Gastroesophageal sphincter (tissue), 4 donors: ENCODE measurements around the gene GABARAPL2. TPM values are rescaled to one million over a fixed set of nuclear protein-coding genes. Genes with fewer than 3 reads are reported as not detected.
"Not testable (repeated sequence)": the region's sequence is repeated elsewhere in the genome, so short reads cannot be mapped to it uniquely, and the experiment has no call there.

Experiments
- ATAC-seq: fragments of 150-250 bp; one replicate; pipeline ENCODE4 v1.9.1; 2016; ENCODE audit warnings: mild to moderate bottlenecking, moderate library complexity
- H3K27ac ChIP-seq, 4 donors: fragments of 200-600 bp; sonication (generic) in 3 of 4; 1 replicate in 3 of 4; 2 replicates in 1 of 4; pipeline ENCODE4 v1.5.1; 2016 to 2019
- H3K27me3 ChIP-seq: fragments of 200-600 bp; sonication (generic); one replicate; pipeline ENCODE4 v1.5.1; 2019
- H3K36me3 ChIP-seq, 2 donors: fragments of 200-600 bp; sonication (generic); one replicate each; pipeline ENCODE4 v1.5.1; 2019; ENCODE audit warnings: control low read depth in 1 of 2
- H3K4me1 ChIP-seq, 3 donors: fragments of 200-600 bp; sonication (generic); 1 replicate in 2 of 3; 2 replicates in 1 of 3; pipeline ENCODE4 v1.5.1; 2016 to 2019; ENCODE audit warnings: control low read depth in 2 of 3
- H3K4me3 ChIP-seq, 2 donors: fragments of 200-600 bp; sonication (generic); one replicate each; pipeline ENCODE4 v1.5.1; 2019; ENCODE audit warnings: mild to moderate bottlenecking in 1 of 2, moderate library complexity in 1 of 2
- H3K9me3 ChIP-seq, 3 donors: fragments of 200-600 bp; sonication (generic); one replicate each; pipeline ENCODE4 v1.5.1; 2017 to 2019; ENCODE audit warnings: control low read depth in 2 of 3
- EP300 ChIP-seq: sonication (generic); formaldehyde crosslinking; IDR thresholded peaks from one replicate; pipeline ENCODE4 v1.6.1; 2017; ENCODE audit warnings: antibody characterized with exemption, mild to moderate bottlenecking
- POLR2A ChIP-seq, 2 donors: fragments of 450-650 bp; IDR thresholded peaks; one replicate each; pipeline ENCODE4 v1.6.1; 2017; ENCODE audit warnings: antibody characterized with exemption in 2 of 2, mild to moderate bottlenecking in 2 of 2, moderate library complexity in 1 of 2
- POLR2AphosphoS5 ChIP-seq: sonication (generic); formaldehyde crosslinking; IDR thresholded peaks from one replicate; pipeline ENCODE4 v1.6.1; 2017; ENCODE audit warnings: antibody characterized with exemption
- WGBS, 2 donors: methylation state at CpG; one replicate each; pipeline ENCODE4 v1.1.5; 2018; ENCODE audit warnings: low coverage in 1 of 2; 5-methylcytosine and 5-hydroxymethylcytosine counted together
- total RNA-seq, 4 donors: library from RNA; depleted of rRNA; stranded (reverse); fragments of >200 nt; gene quantifications; one replicate each; pipeline ENCODE4 v1.1.0, GENCODE V29; 2016
- TF ChIP-seq, protein P1 (sequence below), 4 experiments: fragments of 200-600 bp in 2 of 4; fragments of 450-650 bp in 2 of 4; sonication (generic) in 1 of 4; IDR thresholded peaks; one replicate each; pipeline ENCODE4 v1.5.1; 2017 to 2019; ENCODE audit warnings: antibody characterized with exemption in 4 of 4, mild to moderate bottlenecking in 2 of 4, moderate library complexity in 2 of 4

Gene GABARAPL2
- total RNA-seq, 4 donors from 2014 or later: 87.4 to 118 (median 92.0) TPM

DNA sequence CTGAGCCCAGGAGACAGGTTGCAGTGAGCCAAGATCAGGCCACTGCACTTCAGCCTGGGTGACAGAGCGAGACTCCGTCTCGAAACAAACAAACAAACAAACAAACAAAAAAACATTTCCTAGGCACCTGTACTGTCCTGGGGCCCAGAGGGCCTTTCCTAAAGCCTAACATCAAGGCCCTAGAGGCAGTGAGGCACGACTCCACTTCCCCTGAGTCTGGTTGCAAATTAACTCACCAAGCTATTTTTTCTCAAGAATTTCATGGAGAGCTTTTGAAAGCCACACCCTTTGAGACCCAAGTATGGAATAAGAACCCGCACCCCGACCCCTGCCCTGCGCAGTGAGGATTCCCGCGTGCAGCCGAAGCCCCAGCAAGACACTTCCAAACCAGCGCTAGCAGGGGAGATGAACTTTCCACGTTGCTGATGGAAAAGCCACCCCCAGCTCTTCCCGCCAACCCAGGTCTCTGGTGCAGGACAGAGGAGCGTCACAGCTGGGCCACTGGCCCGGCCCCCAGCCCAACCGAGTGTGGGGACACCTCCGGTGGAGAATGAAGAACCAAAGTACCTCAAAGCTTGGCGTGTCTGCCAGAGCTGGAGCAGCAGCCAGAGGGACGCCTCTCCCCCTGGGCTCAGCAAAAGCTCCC is 31.5 kb upstream of the GABARAPL2 start:
- Histone ChIP-seq H3K4me1 (no peaks in the 10 kb centered on the region), H3K4me3 (no peak overlapping the region), H3K36me3 (peaks cover 0 to 3% of the 10 kb centered on the region in 2 donors), H3K27ac (no peak overlapping the region), H3K27me3 (no peaks in the 10 kb centered on the region), H3K9me3 (no peaks in the 10 kb centered on the region)
- WGBS, 2 donors: 76 to 92% methylated on average over 3 to 4 of the region's 19 CpGs
- TF ChIP-seq POLR2AphosphoS5: no peak
- TF ChIP-seq EP300: no peak
- TF ChIP-seq, protein P1, sequence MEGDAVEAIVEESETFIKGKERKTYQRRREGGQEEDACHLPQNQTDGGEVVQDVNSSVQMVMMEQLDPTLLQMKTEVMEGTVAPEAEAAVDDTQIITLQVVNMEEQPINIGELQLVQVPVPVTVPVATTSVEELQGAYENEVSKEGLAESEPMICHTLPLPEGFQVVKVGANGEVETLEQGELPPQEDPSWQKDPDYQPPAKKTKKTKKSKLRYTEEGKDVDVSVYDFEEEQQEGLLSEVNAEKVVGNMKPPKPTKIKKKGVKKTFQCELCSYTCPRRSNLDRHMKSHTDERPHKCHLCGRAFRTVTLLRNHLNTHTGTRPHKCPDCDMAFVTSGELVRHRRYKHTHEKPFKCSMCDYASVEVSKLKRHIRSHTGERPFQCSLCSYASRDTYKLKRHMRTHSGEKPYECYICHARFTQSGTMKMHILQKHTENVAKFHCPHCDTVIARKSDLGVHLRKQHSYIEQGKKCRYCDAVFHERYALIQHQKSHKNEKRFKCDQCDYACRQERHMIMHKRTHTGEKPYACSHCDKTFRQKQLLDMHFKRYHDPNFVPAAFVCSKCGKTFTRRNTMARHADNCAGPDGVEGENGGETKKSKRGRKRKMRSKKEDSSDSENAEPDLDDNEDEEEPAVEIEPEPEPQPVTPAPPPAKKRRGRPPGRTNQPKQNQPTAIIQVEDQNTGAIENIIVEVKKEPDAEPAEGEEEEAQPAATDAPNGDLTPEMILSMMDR (IDR thresholded peaks at IDR 0.05): no peak
- TF ChIP-seq POLR2A (IDR thresholded peaks at IDR 0.05): no peak
- no peak for ATAC-seq

- TF ChIP-seq EP300 (no peak), POLR2A (IDR thresholded peaks at IDR 0.05) (no peak), POLR2AphosphoS5 (no peak)
- TF ChIP-seq, protein P1 (IDR thresholded peaks at IDR 0.05): no peak
- no peaks in the 10 kb centered on the region for H3K9me3 ChIP-seq
- no peak for ATAC-seq
- H3K36me3 ChIP-seq: peaks cover 0 to 9% of the 10 kb centered on the region in 2 donors
- WGBS, 2 donors: 33 to 74% methylated on average over 3 to 12 of the region's 34 CpGs
- H3K4me1 ChIP-seq: no peaks in the 10 kb centered on the region
- H3K27ac ChIP-seq: no peak overlapping the region
- H3K27me3 ChIP-seq: no peaks in the 10 kb centered on the region
- H3K4me3 ChIP-seq: no peak overlapping the region
Measured at GRCh38 chr16:75535211-75535843, 30.9 kb upstream of the GABARAPL2 start.

- ATAC-seq: no peak
- no peak within 1 kb of the TSS for H3K4me3 ChIP-seq
- no peaks in the 10 kb centered on the region for H3K27me3 ChIP-seq
- no peak within 1 kb of the TSS for H3K27ac ChIP-seq
- WGBS, 2 donors: 84% methylated on average over 4 of the region's 7 CpGs; no CpG with 5 or more reads in 1 of the 2 donors
- H3K4me1 ChIP-seq: no peaks in the 10 kb centered on the region
- TF ChIP-seq, protein P1 (IDR thresholded peaks at IDR 0.05): no peak
- no peak for TF ChIP-seq EP300
- TF ChIP-seq POLR2AphosphoS5: no peak
- no peak for TF ChIP-seq POLR2A (IDR thresholded peaks at IDR 0.05)
- no peaks in the 10 kb centered on the region for H3K9me3 ChIP-seq
- H3K36me3 ChIP-seq: peaks cover 0 to 9% of the 10 kb centered on the region in 2 donors
Measured at GRCh38 chr16:75535901-75536300, 30.3 kb upstream of the GABARAPL2 start, which contains the start of gene CHST5. Gene CHST5, minus strand, starts transcription at chr16:75536108. Its CDS starts 5,724 bp downstream, at chr16:75530384.

- Histone ChIP-seq H3K27ac (no peak overlapping the region), H3K9me3 (no peaks in the 10 kb centered on the region), H3K36me3 (peaks cover 0 to 22% of the 10 kb centered on the region in 2 donors), H3K27me3 (no peaks in the 10 kb centered on the region), H3K4me1 (no peaks in the 10 kb centered on the region), H3K4me3 (no peak overlapping the region)
- no peak for ATAC-seq
- 84 to 86% methylated on average over 3 of the region's 4 CpGs for WGBS, 2 donors
- TF ChIP-seq EP300: no peak
- TF ChIP-seq POLR2AphosphoS5: no peak
- TF ChIP-seq, protein P1 (IDR thresholded peaks at IDR 0.05): no peak
- no peak for TF ChIP-seq POLR2A (IDR thresholded peaks at IDR 0.05)
Measured at GRCh38 chr16:75537776-75538175, 28.4 kb upstream of the GABARAPL2 start.

GRCh38 chr16:75538882-75539565 is 27.2 kb upstream of the GABARAPL2 start:
- H3K9me3 ChIP-seq, ATAC-seq, H3K27ac ChIP-seq, H3K27me3 ChIP-seq, H3K4me3 ChIP-seq, H3K4me1 ChIP-seq: not testable (repeated sequence)
- no CpG with 5 or more reads among the region's 10 CpGs for WGBS, 2 donors
- H3K36me3 ChIP-seq: peaks cover 0 to 31% of the 10 kb centered on the region in 2 donors
